ENCODE measurements around the gene EEF2KMT. TPM values are rescaled to one million over a fixed set of nuclear protein-coding genes. Genes with fewer than 3 reads are reported as not detected.

Gene EEF2KMT
- total and polyA plus RNA-seq, 2 of the 13 experiments (the other 11 are each of a cell fraction or from before 2014, with no cell fraction given) = 10.7 to 26.9 TPM

GRCh38 chr16:5054876-5055865, 42.4 kb downstream of the EEF2KMT start:
- CTCF ChIA-PET (ENCODE audit: low intra/inter-chr PET ratio, low total read pairs) = interaction anchor here (1.9 kb wide), 1 partner anchor 30 kb away, joined by 5 read pairs; no protein-coding TSS in a partner anchor
- Histone ChIP-seq H3K27me3 (ENCODE audit: control insufficient read depth in 1 of 2, insufficient read depth in 2 of 2, low read length in 2 of 2) (peaks cover 0 to 2% of the 10 kb centered on the region in 2 experiments; a peak in 1 of 5 replicates), H3K27ac (ENCODE audit: extremely low read length, insufficient read depth, low read length) (no peak overlapping the region), H3K4me1 (ENCODE audit: insufficient read depth, low read length) (0 out of 2 replicates have a peak, but pooled peaks cover 5% of the 10 kb centered on the region), H3K79me2 (ENCODE audit: insufficient read depth, low read length) (no peaks in the 10 kb centered on the region), H3K9ac (ENCODE audit: insufficient read depth, low read depth, low read length) (no peak overlapping the region), H3K36me3 (replicated peaks in 1 of 2; ENCODE audit: control insufficient read depth in 1 of 2, insufficient read depth in 2 of 2, low read length in 2 of 2) (no peaks in the 10 kb centered on the region), H3K9me3 (ENCODE audit: low read length) (no peaks in the 10 kb centered on the region), H2AFZ (ENCODE audit: low read length) (no peak overlapping the region), H3K4me2 (ENCODE audit: low read depth, low read length) (no peak overlapping the region), H3K4me3 (replicated peaks in 1 of 3; ENCODE audit: insufficient read depth in 1 of 3, low read depth in 2 of 3, low read length in 3 of 3) (no peak overlapping the region), H4K20me1 (ENCODE audit: insufficient read depth, low read length) (no peaks in the 10 kb centered on the region)
- POLR2A ChIA-PET = no interaction called here
- ATAC-seq (no peak), DNase-seq (ENCODE audit: low spot score) (no peak), FAIRE-seq (no peak)
- no TSS peak for BruUV-seq (replicated peaks)
- TF ChIP-seq NR2C2 (CRISPR knock-in tag; IDR thresholded peaks at IDR 0.05; ENCODE audit: borderline replicate concordance) = no peak
- WGBS (ENCODE audit: low lambda C conversion rate) = 59% methylated on average over 15 of the region's 16 CpGs
- intact Hi-C loops (cut with micrococcal nuclease; ENCODE audit: unreplicated experiment) = no loop called here
- in situ Hi-C loops (cut with HindIII; ENCODE audit: extremely low pct_ligation_motif_present, low pct_unique_long_range_greater_than_20kb) = no loop called here

- Histone ChIP-seq H3K27me3 (ENCODE audit: control insufficient read depth in 1 of 2, insufficient read depth in 2 of 2, low read length in 2 of 2) (peaks cover 0 to 5% of the 10 kb centered on the region in 2 experiments; a peak in 1 of 5 replicates), H3K4me3 (replicated peaks in 1 of 3; ENCODE audit: insufficient read depth in 1 of 3, low read depth in 2 of 3, low read length in 3 of 3) (no peak overlapping the region), H3K4me1 (ENCODE audit: insufficient read depth, low read length) (peaks cover 34% of the 10 kb centered on the region), H3K79me2 (ENCODE audit: insufficient read depth, low read length) (no peaks in the 10 kb centered on the region), H3K9ac (ENCODE audit: insufficient read depth, low read depth, low read length) (no peak overlapping the region), H2AFZ (ENCODE audit: low read length) (no peak overlapping the region), H3K4me2 (ENCODE audit: low read depth, low read length) (no peak overlapping the region), H4K20me1 (ENCODE audit: insufficient read depth, low read length) (no peaks in the 10 kb centered on the region), H3K9me3 (ENCODE audit: low read length) (no peaks in the 10 kb centered on the region), H3K27ac (ENCODE audit: extremely low read length, insufficient read depth, low read length) (no peak overlapping the region), H3K36me3 (replicated peaks in 1 of 2; ENCODE audit: control insufficient read depth in 1 of 2, insufficient read depth in 2 of 2, low read length in 2 of 2) (no peaks in the 10 kb centered on the region)
- BruUV-seq (replicated peaks) = no TSS peak
- in situ Hi-C loops (cut with HindIII; ENCODE audit: extremely low pct_ligation_motif_present, low pct_unique_long_range_greater_than_20kb) (no loop called here), intact Hi-C loops (cut with micrococcal nuclease; ENCODE audit: unreplicated experiment) (no loop called here)
- ChIA-PET CTCF (ENCODE audit: low intra/inter-chr PET ratio, low total read pairs) (interaction anchor here (0.6 kb wide), 1 partner anchor 65 kb away, joined by 3 read pairs; no protein-coding TSS in a partner anchor), POLR2A (interaction anchor here (1.6 kb wide), 1 partner anchor 13 kb away, joined by 4 read pairs; the partner anchor contains the start of gene NAGPA)
- no peak for DNase-seq (ENCODE audit: low spot score)
- WGBS (ENCODE audit: low lambda C conversion rate) = 17% methylated on average over 2 of the region's 2 CpGs
- ATAC-seq = no peak
- FAIRE-seq = no peak
- TF ChIP-seq TOPORS (CRISPR knock-in tag; IDR thresholded peaks at IDR 0.05) (no peak), ZNF180 (CRISPR knock-in tag; IDR thresholded peaks at IDR 0.05; ENCODE audit: borderline replicate concordance, low read depth) (no peak), PHF5A (CRISPR knock-in tag; IDR thresholded peaks at IDR 0.05; ENCODE audit: low read depth, unreplicated experiment) (no peak), HOXA3 (CRISPR knock-in tag; IDR thresholded peaks at IDR 0.05) (no peak), NR1H2 (CRISPR knock-in tag; IDR thresholded peaks at IDR 0.05; ENCODE audit: borderline replicate concordance, low read depth) (no peak), ZNF768 (CRISPR knock-in tag; IDR thresholded peaks at IDR 0.05) (no peak), THAP11 (CRISPR knock-in tag; IDR thresholded peaks at IDR 0.05) (peak; percentile 67; the same call in 1 of the 2 replicates)
- TF ChIP-seq, protein P1, sequence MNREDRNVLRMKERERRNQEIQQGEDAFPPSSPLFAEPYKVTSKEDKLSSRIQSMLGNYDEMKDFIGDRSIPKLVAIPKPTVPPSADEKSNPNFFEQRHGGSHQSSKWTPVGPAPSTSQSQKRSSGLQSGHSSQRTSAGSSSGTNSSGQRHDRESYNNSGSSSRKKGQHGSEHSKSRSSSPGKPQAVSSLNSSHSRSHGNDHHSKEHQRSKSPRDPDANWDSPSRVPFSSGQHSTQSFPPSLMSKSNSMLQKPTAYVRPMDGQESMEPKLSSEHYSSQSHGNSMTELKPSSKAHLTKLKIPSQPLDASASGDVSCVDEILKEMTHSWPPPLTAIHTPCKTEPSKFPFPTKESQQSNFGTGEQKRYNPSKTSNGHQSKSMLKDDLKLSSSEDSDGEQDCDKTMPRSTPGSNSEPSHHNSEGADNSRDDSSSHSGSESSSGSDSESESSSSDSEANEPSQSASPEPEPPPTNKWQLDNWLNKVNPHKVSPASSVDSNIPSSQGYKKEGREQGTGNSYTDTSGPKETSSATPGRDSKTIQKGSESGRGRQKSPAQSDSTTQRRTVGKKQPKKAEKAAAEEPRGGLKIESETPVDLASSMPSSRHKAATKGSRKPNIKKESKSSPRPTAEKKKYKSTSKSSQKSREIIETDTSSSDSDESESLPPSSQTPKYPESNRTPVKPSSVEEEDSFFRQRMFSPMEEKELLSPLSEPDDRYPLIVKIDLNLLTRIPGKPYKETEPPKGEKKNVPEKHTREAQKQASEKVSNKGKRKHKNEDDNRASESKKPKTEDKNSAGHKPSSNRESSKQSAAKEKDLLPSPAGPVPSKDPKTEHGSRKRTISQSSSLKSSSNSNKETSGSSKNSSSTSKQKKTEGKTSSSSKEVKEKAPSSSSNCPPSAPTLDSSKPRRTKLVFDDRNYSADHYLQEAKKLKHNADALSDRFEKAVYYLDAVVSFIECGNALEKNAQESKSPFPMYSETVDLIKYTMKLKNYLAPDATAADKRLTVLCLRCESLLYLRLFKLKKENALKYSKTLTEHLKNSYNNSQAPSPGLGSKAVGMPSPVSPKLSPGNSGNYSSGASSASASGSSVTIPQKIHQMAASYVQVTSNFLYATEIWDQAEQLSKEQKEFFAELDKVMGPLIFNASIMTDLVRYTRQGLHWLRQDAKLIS (CRISPR knock-in tag; IDR thresholded peaks at IDR 0.05) = no peak
- TF ChIP-seq, protein P2, sequence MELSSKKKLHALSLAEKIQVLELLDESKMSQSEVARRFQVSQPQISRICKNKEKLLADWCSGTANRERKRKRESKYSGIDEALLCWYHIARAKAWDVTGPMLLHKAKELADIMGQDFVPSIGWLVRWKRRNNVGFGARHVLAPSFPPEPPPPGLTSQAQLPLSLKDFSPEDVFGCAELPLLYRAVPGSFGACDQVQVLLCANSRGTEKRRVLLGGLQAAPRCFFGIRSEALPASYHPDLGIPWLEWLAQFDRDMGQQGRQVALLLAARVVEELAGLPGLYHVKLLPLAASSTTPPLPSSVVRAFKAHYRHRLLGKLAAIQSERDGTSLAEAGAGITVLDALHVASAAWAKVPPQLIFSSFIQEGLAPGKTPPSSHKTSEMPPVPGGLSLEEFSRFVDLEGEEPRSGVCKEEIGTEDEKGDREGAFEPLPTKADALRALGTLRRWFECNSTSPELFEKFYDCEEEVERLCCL (CRISPR knock-in tag; IDR thresholded peaks at IDR 0.05; ENCODE audit: borderline replicate concordance) = no peak
- TF ChIP-seq, protein P3, sequence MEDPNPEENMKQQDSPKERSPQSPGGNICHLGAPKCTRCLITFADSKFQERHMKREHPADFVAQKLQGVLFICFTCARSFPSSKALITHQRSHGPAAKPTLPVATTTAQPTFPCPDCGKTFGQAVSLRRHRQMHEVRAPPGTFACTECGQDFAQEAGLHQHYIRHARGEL (CRISPR knock-in tag; IDR thresholded peaks at IDR 0.05) = no peak
Measured at GRCh38 chr16:5046914-5047313, 50.7 kb downstream of the EEF2KMT start.
